ENCODE results near the gene NSUN6. TPM values are rescaled to one million over a fixed set of nuclear protein-coding genes. Genes with fewer than 3 reads are reported as not detected.

The NSUN6 gene
- total and polyA plus RNA-seq, 3 experiments from 2014 or later = 8.6 to 16.4 (median 14.1) TPM

GRCh38 chr10:18500576-18500975, 150.8 kb downstream of the NSUN6 start:
- DNase-seq = no peak
- H3K27ac ChIP-seq (ENCODE audit: low read depth, low read length) = no peak overlapping the region
- no peaks in the 10 kb centered on the region for H3K27me3 ChIP-seq (ENCODE audit: insufficient read depth, low read length, poor library complexity, severe bottlenecking)
- Mint-ChIP-seq H3K9me3 (peaks cover 0 to 2% (median 0%) of the 10 kb centered on the region in 5 donors), H3K4me3 (no peak overlapping the region), H3K27ac (no peak overlapping the region), H3K4me1 (peaks cover 0 to 5% (median 0%) of the 10 kb centered on the region in 3 donors), H3K27me3 (peaks cover 6 to 21% of the 10 kb centered on the region in 2 donors), H3K36me3 (no peaks in the 10 kb centered on the region)
- no peaks in the 10 kb centered on the region for H3K4me1 ChIP-seq (ENCODE audit: insufficient read depth, low read length)
- POLR2A ChIA-PET = no interaction called here
- H3K9me3 ChIP-seq (ENCODE audit: low read length) = no peaks in the 10 kb centered on the region
- no peaks in the 10 kb centered on the region for H3K36me3 ChIP-seq (ENCODE audit: insufficient read depth, low read length)
- H3K4me3 ChIP-seq (ENCODE audit: low read length) = no peak overlapping the region
- CTCF ChIA-PET = no interaction called here

- H3K9me3 Mint-ChIP-seq = peaks cover 0 to 2% (median 0%) of the 10 kb centered on the region in 5 donors
- H3K27me3 Mint-ChIP-seq = peaks cover 6 to 10% of the 10 kb centered on the region in 2 donors
- H3K4me1 Mint-ChIP-seq = peaks cover 0 to 5% (median 0%) of the 10 kb centered on the region in 3 donors
- Histone ChIP-seq H3K36me3 (ENCODE audit: insufficient read depth, low read length) (no peaks in the 10 kb centered on the region), H3K4me1 (ENCODE audit: insufficient read depth, low read length) (no peaks in the 10 kb centered on the region), H3K9me3 (ENCODE audit: low read length) (no peaks in the 10 kb centered on the region), H3K4me3 (ENCODE audit: low read length) (no peak overlapping the region), H3K27me3 (ENCODE audit: insufficient read depth, low read length, poor library complexity, severe bottlenecking) (no peaks in the 10 kb centered on the region), H3K27ac (ENCODE audit: low read depth, low read length) (no peak overlapping the region)
- H3K36me3 Mint-ChIP-seq = no peaks in the 10 kb centered on the region
- ChIA-PET CTCF (no interaction called here), POLR2A (no interaction called here)
- H3K27ac Mint-ChIP-seq = peak overlapping the region in 1 of 8 donors; percentile 73
- no peak for DNase-seq
- H3K4me3 Mint-ChIP-seq = no peak overlapping the region
Observed at GRCh38 chr10:18498998-18499397, 152.4 kb downstream of the NSUN6 start.

- Histone ChIP-seq H3K36me3 (ENCODE audit: insufficient read depth, low read length) (no peaks in the 10 kb centered on the region), H3K9me3 (ENCODE audit: low read length) (no peaks in the 10 kb centered on the region), H3K4me3 (ENCODE audit: low read length) (no peak overlapping the region), H3K27ac (ENCODE audit: low read depth, low read length) (no peak overlapping the region), H3K4me1 (ENCODE audit: insufficient read depth, low read length) (no peaks in the 10 kb centered on the region), H3K27me3 (ENCODE audit: insufficient read depth, low read length, poor library complexity, severe bottlenecking) (no peaks in the 10 kb centered on the region)
- Mint-ChIP-seq H3K4me1 (peaks cover 0 to 5% (median 0%) of the 10 kb centered on the region in 3 donors), H3K36me3 (no peaks in the 10 kb centered on the region), H3K27ac (no peak overlapping the region), H3K4me3 (no peak overlapping the region), H3K9me3 (peaks cover 0 to 2% (median 0%) of the 10 kb centered on the region in 5 donors), H3K27me3 (peaks cover 6 to 7% of the 10 kb centered on the region in 2 donors)
- ChIA-PET POLR2A (no interaction called here), CTCF (no interaction called here)
- no peak for DNase-seq
Observed at GRCh38 chr10:18497806-18498369, 153.5 kb downstream of the NSUN6 start.

Other genes starting within 250 kb of the NSUN6 start
- gene ARL5B, start 7.8 kb upstream of the NSUN6 start, total RNA-seq = 1 to 10 TPM; 9.0 to 9.5 TPM
- 0.98 TPM for gene ARL5B, start 7.8 kb upstream of the NSUN6 start, polyA plus RNA-seq